Thoracic aorta (tissue), 2 donors: ENCODE results near the gene IQGAP1. TPM values are rescaled to one million over a fixed set of nuclear protein-coding genes. Genes with fewer than 3 reads are reported as not detected.
A peak's percentile ranks its signal among the peaks of the same experiment; 100 is the strongest.
"Not testable (repeated sequence)": the region's sequence is repeated elsewhere in the genome, so short reads cannot be mapped to it uniquely, and the experiment has no call there.

Experiments
- ATAC-seq: fragments of 150-250 bp; one replicate; pipeline ENCODE4 v1.8.0; 2017; ENCODE audit warnings: low read depth; ENCODE audit not compliant: insufficient number of reproducible peaks, low FRiP score
- DNase-seq: peaks from one replicate; pipeline ENCODE4 v3.0.0-alpha.2; 2020; ENCODE audit warnings: low spot score
- H3K27ac ChIP-seq, 2 donors: fragments of 200-600 bp; sonication (generic); 1 replicate in 1 of 2; 2 replicates in 1 of 2; pipeline ENCODE4 v1.5.1; 2016; ENCODE audit warnings: mild to moderate bottlenecking in 2 of 2, moderate library complexity in 2 of 2
- H3K27me3 ChIP-seq: fragments of 200-600 bp; sonication (generic); replicated peaks from 2 replicates; pipeline ENCODE4 v1.6.0; 2016; ENCODE audit warnings: mild to moderate bottlenecking; ENCODE audit not compliant: insufficient read depth
- H3K36me3 ChIP-seq: fragments of 200-600 bp; sonication (generic); one replicate; pipeline ENCODE4 v1.5.1; 2016
- H3K4me1 ChIP-seq, 2 donors: fragments of 200-600 bp; sonication (generic); 1 replicate in 1 of 2; 2 replicates in 1 of 2; pipeline versions ENCODE4 v1.5.1 to v1.6.0; 2016; ENCODE audit warnings: low read depth in 2 of 2, mild to moderate bottlenecking in 1 of 2; ENCODE audit not compliant: control insufficient read depth in 1 of 2
- H3K4me3 ChIP-seq: fragments of 200-600 bp; sonication (generic); 2 replicates; pipeline ENCODE4 v1.5.1; 2016; ENCODE audit warnings: mild to moderate bottlenecking
- H3K9me3 ChIP-seq: fragments of 200-600 bp; sonication (generic); 2 replicates; pipeline ENCODE4 v1.5.1; 2016
- CTCF ChIP-seq: fragments of 200-600 bp; sonication (generic); IDR thresholded peaks from one replicate; pipeline ENCODE4 v1.5.1; 2019; ENCODE audit warnings: antibody characterized with exemption
- total RNA-seq, 2 donors: library from RNA; depleted of rRNA; stranded (reverse); fragments of >200 nt; gene quantifications; one replicate each; pipeline versions ENCODE4 v1.1.0 to v1.2.3, GENCODE V29; 2016

Gene IQGAP1
- total RNA-seq, 2 donors from 2014 or later = 280 to 340 TPM

- TF ChIP-seq CTCF = no peak
- Histone ChIP-seq H3K4me3 (no peak overlapping the region), H3K9me3 (no peaks in the 10 kb centered on the region), H3K36me3 (no peaks in the 10 kb centered on the region), H3K27me3 (no peaks in the 10 kb centered on the region), H3K27ac (peak overlapping the region in 1 of 2 donors; percentile 42), H3K4me1 (peaks cover 48 to 62% of the 10 kb centered on the region in 2 donors)
- DNase-seq (no peak), ATAC-seq (no peak)
These were observed 26.5 kb downstream of the IQGAP1 start for GRCh38 chr15:90414408-90415028.

GRCh38 chr15:90416052-90416451 lies 28.0 kb downstream of the IQGAP1 start:
- H3K27me3 ChIP-seq, H3K27ac ChIP-seq, H3K36me3 ChIP-seq, H3K9me3 ChIP-seq, DNase-seq, H3K4me3 ChIP-seq, ATAC-seq: not testable (repeated sequence)
- peaks cover 63 to 76% of the 10 kb centered on the region in 2 donors for H3K4me1 ChIP-seq

GRCh38 chr15:90418627-90419026 lies 30.6 kb downstream of the IQGAP1 start:
- no peak for DNase-seq
- TF ChIP-seq CTCF = no peak
- H3K4me1 ChIP-seq = peaks cover 65 to 75% of the 10 kb centered on the region in 2 donors
- no peaks in the 10 kb centered on the region for H3K9me3 ChIP-seq
- no peak overlapping the region for H3K4me3 ChIP-seq
- no peak for ATAC-seq
- peak overlapping the region in 1 of 2 donors; percentile 36 for H3K27ac ChIP-seq
- no peaks in the 10 kb centered on the region for H3K27me3 ChIP-seq
- H3K36me3 ChIP-seq = no peaks in the 10 kb centered on the region

GRCh38 chr15:90419206-90419605 lies 31.2 kb downstream of the IQGAP1 start:
- DNase-seq (no peak), ATAC-seq (no peak)
- peak overlapping the region; percentile 49 to 76 for H3K27ac ChIP-seq
- H3K4me3 ChIP-seq = no peak overlapping the region
- H3K27me3 ChIP-seq = no peaks in the 10 kb centered on the region
- peaks cover 66 to 76% of the 10 kb centered on the region in 2 donors for H3K4me1 ChIP-seq
- no peaks in the 10 kb centered on the region for H3K36me3 ChIP-seq
- H3K9me3 ChIP-seq = no peaks in the 10 kb centered on the region
- TF ChIP-seq CTCF = no peak

DNA sequence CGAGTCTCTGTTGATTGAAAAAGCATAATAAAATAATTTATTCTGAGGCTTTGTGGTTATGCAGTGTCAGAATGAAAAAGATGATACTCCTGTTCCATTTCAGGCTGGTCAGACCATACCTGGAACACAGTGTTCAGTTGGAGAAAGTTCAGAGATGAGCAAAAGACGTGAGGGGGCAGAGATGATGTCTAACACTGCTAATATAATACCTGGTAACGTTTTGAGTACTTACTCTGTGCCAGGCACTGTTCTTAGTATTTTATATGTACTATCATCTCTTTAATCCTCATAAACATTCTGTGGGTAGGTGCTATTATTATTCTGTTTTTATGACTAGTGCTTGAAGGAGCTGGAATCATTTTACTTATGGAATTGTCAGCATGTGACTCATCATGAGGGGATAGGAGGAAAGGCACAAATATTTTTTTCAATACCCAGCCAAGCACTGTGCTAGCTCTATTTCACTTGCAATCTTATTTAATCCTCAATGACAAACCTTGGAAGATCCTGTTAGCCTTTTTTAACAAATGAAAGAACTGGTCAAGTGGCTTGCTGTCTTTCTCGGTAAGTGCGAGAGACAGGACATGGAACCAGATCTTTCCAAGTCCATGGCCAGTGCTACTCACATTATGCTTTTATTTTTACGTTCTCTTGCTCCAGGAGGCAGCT lies 31.8 kb downstream of the IQGAP1 start:
- ATAC-seq (no peak), DNase-seq (no peak)
- TF ChIP-seq CTCF = no peak

More for the DNA sequence above, 31.8 kb downstream of the IQGAP1 start:
- no peaks in the 10 kb centered on the region for H3K9me3 ChIP-seq
- peaks cover 66 to 76% of the 10 kb centered on the region in 2 donors for H3K4me1 ChIP-seq
- H3K4me3 ChIP-seq = peak overlapping the region; percentile 46
- H3K36me3 ChIP-seq = no peaks in the 10 kb centered on the region
- no peaks in the 10 kb centered on the region for H3K27me3 ChIP-seq
- peak overlapping the region; percentile 66 to 76 for H3K27ac ChIP-seq
